Kidney (tissue), 14 donors: ENCODE measurements around the gene RPA1. TPM values are rescaled to one million over a fixed set of nuclear protein-coding genes. Genes with fewer than 3 reads are reported as not detected.

ENCODE experiments used
- DNase-seq, 5 donors: peaks; one replicate each; pipeline ENCODE4 v3.0.0-alpha.2; 2013 to 2020
- FAIRE-seq: peaks from 2 replicates; lab custom pipeline; 2012; peaks lifted over from hg19 to GRCh38; lab: Jason Lieb, UNC
- H3K27ac ChIP-seq, 2 donors: one replicate each; pipeline ENCODE4 v1.7.0; 2013; ENCODE audit warnings: low read depth in 2 of 2, low read length in 2 of 2, inconsistent platforms in 1 of 2
- H3K27me3 ChIP-seq: one replicate; pipeline ENCODE4 v1.7.1; 2013; ENCODE audit warnings: low read length, inconsistent platforms; ENCODE audit not compliant: control insufficient read depth, insufficient read depth
- H3K36me3 ChIP-seq, 3 donors: one replicate each; pipeline versions ENCODE4 v1.7.0 to v1.7.1; 2013; ENCODE audit warnings: low read length in 3 of 3, control low read depth in 1 of 3, inconsistent platforms in 1 of 3; ENCODE audit not compliant: insufficient read depth in 3 of 3, control insufficient read depth in 2 of 3
- H3K4me1 ChIP-seq, 3 donors: one replicate each; pipeline versions ENCODE4 v1.7.0 to v1.7.1; 2013; ENCODE audit warnings: low read length in 3 of 3, inconsistent platforms in 1 of 3, low read depth in 1 of 3; ENCODE audit not compliant: control insufficient read depth in 2 of 3, insufficient read depth in 2 of 3
- H3K4me3 ChIP-seq, 3 donors: one replicate each; pipeline versions ENCODE4 v1.7.0 to v1.8.1; 2013; ENCODE audit warnings: low read length in 3 of 3, control low read depth in 1 of 3, inconsistent platforms in 1 of 3
- H3K9ac ChIP-seq, 3 donors: one replicate each; pipeline versions ENCODE4 v1.7.0 to v1.7.1; 2013; ENCODE audit warnings: low read length in 3 of 3, control low read depth in 1 of 3, inconsistent platforms in 1 of 3
- H3K9me3 ChIP-seq, 3 donors: one replicate each; pipeline versions ENCODE4 v1.7.0 to v1.7.1; 2013; ENCODE audit warnings: low read length in 3 of 3, control low read depth in 1 of 3, inconsistent platforms in 1 of 3; ENCODE audit not compliant: control insufficient read depth in 2 of 3, insufficient read depth in 1 of 3
- intact Hi-C: fragments of 100-400 bp; cut with DNase I; formaldehyde crosslinking; loops from one replicate; pipeline ENCODE4 v1.11.1; 2022
- polyA plus RNA-seq: library from polyadenylated mRNA; stranded (reverse); fragments of 350-450 nt; fragmentation: Illumina TruSeq; extraction: RNeasy Lipid Tissue Mini Kit (QIAGEN cat#74804); gene quantifications from one replicate; pipeline ENCODE4 v1.2.3, GENCODE V29; 2014; ENCODE audit warnings: low read depth, low replicate concordance; ENCODE audit not compliant: insufficient read depth
- total RNA-seq: library from RNA; stranded (reverse); fragmentation: NEBNext Ultra II Directional; extraction: Animal tissue kit (Norgen Biotek cat#: 25700); gene quantifications from one replicate; pipeline ENCODE4 v1.2.1, GENCODE V29; 2021
- TF ChIP-seq, protein P1 (sequence below): IDR thresholded peaks from 3 replicates; pipeline ENCODE4 v1.5.1; 2012; ENCODE audit warnings: mild to moderate bottlenecking, moderate library complexity, borderline replicate concordance; ENCODE audit not compliant: insufficient read depth; ENCODE audit errors: extremely low read depth
- donor health status: control.
- donor health status: control.
- donor health status: control.
- donor health status: control.
- donor health status: control.
- donor health status: DM: yes; HTN: yes; CAD: no.
- donor health status: Normal renal cell carcinoma (clear cell type).

The RPA1 gene
- total and polyA plus RNA-seq, 2 donors from 2014 or later, result 26.1 to 89.0 TPM

DNA sequence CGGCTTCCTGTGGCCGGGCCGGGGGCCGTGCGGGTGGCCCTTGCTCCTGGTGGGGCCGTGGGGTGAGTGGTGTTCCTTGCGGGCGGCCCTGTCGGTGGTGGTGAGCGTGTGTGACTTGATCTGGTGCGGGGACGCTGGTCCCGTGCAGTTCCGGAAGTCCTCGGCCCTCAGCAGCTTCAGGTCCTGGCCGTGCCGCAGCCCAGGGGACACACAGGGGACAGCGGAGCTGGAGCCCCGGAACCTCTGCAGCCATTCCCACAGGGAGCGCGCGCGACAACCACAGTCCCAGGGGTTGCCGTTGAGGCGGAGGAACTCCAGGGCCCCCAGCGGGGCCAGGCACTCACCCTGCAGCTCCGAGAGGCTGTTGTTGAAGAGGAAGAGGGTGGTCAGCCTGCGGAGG lies 107.0 kb downstream of the RPA1 start:
- no peak overlapping the region for H3K4me3 ChIP-seq
- no peaks in the 10 kb centered on the region for H3K27me3 ChIP-seq
- H3K9me3 ChIP-seq, result no peaks in the 10 kb centered on the region
- peaks cover 0 to 9% (median 0%) of the 10 kb centered on the region in 3 donors for H3K4me1 ChIP-seq
- TF ChIP-seq, protein P1, sequence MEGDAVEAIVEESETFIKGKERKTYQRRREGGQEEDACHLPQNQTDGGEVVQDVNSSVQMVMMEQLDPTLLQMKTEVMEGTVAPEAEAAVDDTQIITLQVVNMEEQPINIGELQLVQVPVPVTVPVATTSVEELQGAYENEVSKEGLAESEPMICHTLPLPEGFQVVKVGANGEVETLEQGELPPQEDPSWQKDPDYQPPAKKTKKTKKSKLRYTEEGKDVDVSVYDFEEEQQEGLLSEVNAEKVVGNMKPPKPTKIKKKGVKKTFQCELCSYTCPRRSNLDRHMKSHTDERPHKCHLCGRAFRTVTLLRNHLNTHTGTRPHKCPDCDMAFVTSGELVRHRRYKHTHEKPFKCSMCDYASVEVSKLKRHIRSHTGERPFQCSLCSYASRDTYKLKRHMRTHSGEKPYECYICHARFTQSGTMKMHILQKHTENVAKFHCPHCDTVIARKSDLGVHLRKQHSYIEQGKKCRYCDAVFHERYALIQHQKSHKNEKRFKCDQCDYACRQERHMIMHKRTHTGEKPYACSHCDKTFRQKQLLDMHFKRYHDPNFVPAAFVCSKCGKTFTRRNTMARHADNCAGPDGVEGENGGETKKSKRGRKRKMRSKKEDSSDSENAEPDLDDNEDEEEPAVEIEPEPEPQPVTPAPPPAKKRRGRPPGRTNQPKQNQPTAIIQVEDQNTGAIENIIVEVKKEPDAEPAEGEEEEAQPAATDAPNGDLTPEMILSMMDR, result no peak
- H3K27ac ChIP-seq, result no peak overlapping the region
- intact Hi-C loops, result no loop called here
- no peaks in the 10 kb centered on the region for H3K36me3 ChIP-seq
- FAIRE-seq (no peak), DNase-seq (no peak)
- no peak overlapping the region for H3K9ac ChIP-seq

DNA sequence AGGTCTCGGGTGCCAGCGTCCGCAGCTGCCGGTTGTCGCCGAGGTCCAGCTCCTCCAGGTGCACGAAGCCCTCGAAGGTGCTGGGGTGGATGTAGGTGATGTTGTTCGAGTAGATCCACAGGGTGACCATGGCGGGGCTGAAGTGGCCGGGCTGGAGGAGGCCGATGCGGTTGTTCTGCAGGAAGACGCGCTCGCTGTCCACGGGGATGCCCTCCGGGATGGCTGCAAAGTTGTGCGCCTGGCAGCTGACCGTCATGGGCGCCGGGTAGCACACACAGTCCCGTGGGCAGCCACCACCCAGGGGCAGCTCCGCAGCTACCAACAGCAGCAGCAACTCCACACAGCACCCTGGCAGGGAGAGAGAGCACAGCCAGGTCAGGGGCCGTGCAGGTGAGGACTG lies 107.7 kb downstream of the RPA1 start:
- no peak overlapping the region for H3K4me3 ChIP-seq
- no peak overlapping the region for H3K27ac ChIP-seq
- H3K9me3 ChIP-seq, result no peaks in the 10 kb centered on the region
- FAIRE-seq, result no peak
- DNase-seq, result no peak
- no peaks in the 10 kb centered on the region for H3K27me3 ChIP-seq
- TF ChIP-seq, protein P1, result no peak
- H3K9ac ChIP-seq, result no peak overlapping the region
- H3K4me1 ChIP-seq, result peaks cover 0 to 5% (median 0%) of the 10 kb centered on the region in 3 donors
- intact Hi-C loops, result no loop called here
- no peaks in the 10 kb centered on the region for H3K36me3 ChIP-seq

DNA sequence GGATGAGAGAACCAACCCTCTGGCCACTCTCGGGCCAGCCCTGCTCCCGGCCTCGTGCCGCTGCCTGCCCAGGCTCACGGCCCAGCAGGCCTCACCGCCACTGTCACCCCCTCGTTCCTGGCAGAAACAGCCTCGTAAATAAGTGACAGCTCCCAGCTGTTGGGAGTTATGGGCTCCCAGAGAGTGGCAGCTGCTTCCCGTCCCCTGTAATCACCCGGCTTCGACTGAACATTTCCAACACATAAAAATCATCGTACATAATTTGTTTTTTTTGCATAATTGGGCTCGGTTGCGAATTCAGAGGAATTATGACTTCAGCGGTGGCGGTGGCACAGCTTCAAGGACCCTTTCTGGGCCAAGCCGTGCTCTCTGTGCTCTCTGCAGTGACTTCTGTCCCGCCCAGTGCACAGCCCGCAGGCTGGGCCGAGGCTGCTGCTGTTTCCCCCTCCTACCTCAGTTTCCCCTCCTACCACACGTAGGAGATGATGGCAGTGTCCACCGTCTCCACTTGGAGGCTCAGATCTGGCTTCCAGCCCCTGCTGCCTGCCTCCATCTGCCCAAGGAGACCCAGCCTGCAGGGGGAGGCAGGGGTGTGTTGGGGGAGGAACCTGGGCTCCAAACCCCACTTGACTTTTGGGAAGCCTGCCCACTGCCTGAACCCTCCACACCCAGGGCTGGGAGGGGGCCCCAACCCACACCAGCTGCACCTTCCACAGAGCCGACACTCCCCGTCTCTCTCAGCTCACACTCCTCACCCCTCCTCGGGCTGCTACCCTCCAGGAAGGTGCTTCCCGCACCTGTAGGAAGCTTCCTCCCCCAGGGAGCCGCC lies 110.4 kb downstream of the RPA1 start:
- TF ChIP-seq, protein P1, result no peak
- H3K4me3 ChIP-seq, result no peak overlapping the region
- H3K4me1 ChIP-seq, result peaks cover 0 to 5% (median 0%) of the 10 kb centered on the region in 3 donors
- H3K27me3 ChIP-seq, result no peaks in the 10 kb centered on the region
- no peaks in the 10 kb centered on the region for H3K9me3 ChIP-seq
- H3K27ac ChIP-seq, result peak overlapping the region in 1 of 2 donors; percentile 17
- intact Hi-C loops, result no loop called here
- FAIRE-seq (no peak), DNase-seq (peak; percentile 87 to 96 (median 91))
- H3K9ac ChIP-seq, result no peak overlapping the region
- H3K36me3 ChIP-seq, result no peaks in the 10 kb centered on the region
